Chondrocyte (in vitro differentiated cells): ENCODE results near the gene UBE2QL1. TPM values are rescaled to one million over a fixed set of nuclear protein-coding genes. Genes with fewer than 3 reads are reported as not detected.

Experiments used
- DNase-seq: peaks from one replicate; pipeline ENCODE4 v3.0.0; 2021; ENCODE audit warnings: mixed read lengths, low spot score
- H3K27ac Mint-ChIP-seq: one replicate; pipeline ENCODE4 v1.8.0; 2021; ENCODE audit warnings: mild to moderate bottlenecking, moderate library complexity, mixed read lengths; ENCODE audit not compliant: unreplicated experiment
- H3K27me3 Mint-ChIP-seq: 2 replicates; pipeline ENCODE4 v1.8.0; 2021; ENCODE audit warnings: low read depth, mixed read lengths
- H3K36me3 Mint-ChIP-seq: 2 replicates; pipeline ENCODE4 v1.8.0; 2021; ENCODE audit warnings: low read depth, mixed read lengths
- H3K4me1 Mint-ChIP-seq: 2 replicates; pipeline ENCODE4 v1.8.0; 2021; ENCODE audit warnings: low read depth, mild to moderate bottlenecking, mixed read lengths
- H3K4me3 Mint-ChIP-seq: one replicate; pipeline ENCODE4 v1.8.0; 2021; ENCODE audit warnings: mild to moderate bottlenecking, moderate library complexity, mixed read lengths; ENCODE audit not compliant: unreplicated experiment
- H3K9me3 Mint-ChIP-seq: 2 replicates; pipeline ENCODE4 v1.8.0; 2021; ENCODE audit warnings: low read depth, mixed read lengths
- CTCF ChIP-seq: fragments of 200-600 bp; sonication (generic); IDR thresholded peaks from 2 replicates; pipeline ENCODE4 v1.5.0; 2021; ENCODE audit warnings: antibody characterized with exemption, mild to moderate bottlenecking, moderate library complexity
- total RNA-seq: library from RNA; stranded (reverse); gene quantifications from 3 replicates; pipeline ENCODE4 v1.2.1, GENCODE V29; 2021

UBE2QL1 gene
- total RNA-seq, 1 donor from 2014 or later: 0.17 TPM

GRCh38 chr5:6419340-6419852, 29.3 kb upstream of the UBE2QL1 start:
- TF ChIP-seq CTCF: no peak
- H3K36me3 Mint-ChIP-seq: no peaks in the 10 kb centered on the region
- no peak overlapping the region for H3K27ac Mint-ChIP-seq
- peaks cover 4% of the 10 kb centered on the region for H3K4me1 Mint-ChIP-seq
- no peaks in the 10 kb centered on the region for H3K9me3 Mint-ChIP-seq
- peaks cover 7% of the 10 kb centered on the region for H3K27me3 Mint-ChIP-seq
- no peak overlapping the region for H3K4me3 Mint-ChIP-seq
- DNase-seq: no peak

GRCh38 chr5:6423327-6424109, 25.1 kb upstream of the UBE2QL1 start:
- TF ChIP-seq CTCF: no peak
- Mint-ChIP-seq H3K36me3 (no peaks in the 10 kb centered on the region), H3K27ac (no peak overlapping the region), H3K27me3 (peaks cover 17% of the 10 kb centered on the region), H3K4me3 (no peak overlapping the region), H3K9me3 (peaks cover 2% of the 10 kb centered on the region), H3K4me1 (peaks cover 4% of the 10 kb centered on the region)
- DNase-seq: no peak

- Mint-ChIP-seq H3K27ac (no peak overlapping the region), H3K4me1 (peaks cover 3% of the 10 kb centered on the region), H3K36me3 (no peaks in the 10 kb centered on the region), H3K4me3 (no peak overlapping the region), H3K27me3 (peaks cover 17% of the 10 kb centered on the region), H3K9me3 (peaks cover 2% of the 10 kb centered on the region)
- no peak for DNase-seq
- no peak for TF ChIP-seq CTCF
Measured at GRCh38 chr5:6424110-6424659, 24.5 kb upstream of the UBE2QL1 start.

- DNase-seq: no peak
- Mint-ChIP-seq H3K36me3 (no peaks in the 10 kb centered on the region), H3K27me3 (peaks cover 17% of the 10 kb centered on the region), H3K4me1 (no peaks in the 10 kb centered on the region), H3K9me3 (peaks cover 2% of the 10 kb centered on the region), H3K27ac (no peak overlapping the region), H3K4me3 (no peak overlapping the region)
- no peak for TF ChIP-seq CTCF
Measured at GRCh38 chr5:6424700-6425099, 24.0 kb upstream of the UBE2QL1 start.

GRCh38 chr5:6427694-6428093, 21.0 kb upstream of the UBE2QL1 start:
- Mint-ChIP-seq H3K4me3 (no peak overlapping the region), H3K4me1 (no peaks in the 10 kb centered on the region), H3K27ac (no peak overlapping the region), H3K27me3 (peaks cover 20% of the 10 kb centered on the region), H3K9me3 (peaks cover 2% of the 10 kb centered on the region), H3K36me3 (no peaks in the 10 kb centered on the region)
- DNase-seq: no peak
- TF ChIP-seq CTCF: no peak
